Loucy (cell line): ENCODE data around the gene HOXA5.

Experiments
- H2AFZ ChIP-seq: fragments of 200-600 bp; sonication (generic); 2 replicates; pipeline ENCODE4 v1.6.0; 2016; ENCODE audit warnings: antibody characterized with exemption, mild to moderate bottlenecking, low read length, moderate library complexity
- H3F3A ChIP-seq: fragments of 200-600 bp; 2 replicates; pipeline ENCODE4 v1.6.0; 2016; ENCODE audit warnings: antibody characterized with exemption, low read depth, mild to moderate bottlenecking
- H3K27me3 ChIP-seq: fragments of 200-600 bp; sonication (generic); 2 replicates; pipeline ENCODE4 v1.6.1; 2014; ENCODE audit warnings: low read length, mild to moderate bottlenecking; ENCODE audit not compliant: insufficient read depth, poor library complexity, severe bottlenecking
- H3K36me3 ChIP-seq: fragments of 200-600 bp; sonication (generic); 2 replicates; pipeline ENCODE4 v1.6.1; 2016; ENCODE audit warnings: low read length; ENCODE audit not compliant: insufficient read depth
- H3K4me1 ChIP-seq: fragments of 200-600 bp; sonication (generic); 2 replicates; pipeline ENCODE4 v1.5.1; 2014; ENCODE audit warnings: low read length, mild to moderate bottlenecking; ENCODE audit not compliant: insufficient read depth, poor library complexity, severe bottlenecking
- H3K4me2 ChIP-seq: fragments of 200-600 bp; sonication (generic); 2 replicates; pipeline ENCODE4 v1.6.0; 2014; ENCODE audit warnings: antibody characterized with exemption, low read length, low read depth, mild to moderate bottlenecking; ENCODE audit not compliant: poor library complexity, severe bottlenecking
- H3K4me3 ChIP-seq: fragments of 200-600 bp; sonication (generic); 2 replicates; pipeline ENCODE4 v1.5.1; 2014; ENCODE audit warnings: low read length, mild to moderate bottlenecking, mixed read lengths; ENCODE audit not compliant: poor library complexity, severe bottlenecking
- H3K79me2 ChIP-seq: fragments of 200-600 bp; sonication (generic); 2 replicates; pipeline ENCODE4 v1.6.1; 2014; ENCODE audit warnings: low read length; ENCODE audit not compliant: insufficient read depth
- H3K9ac ChIP-seq: fragments of 200-600 bp; sonication (generic); 2 replicates; pipeline ENCODE4 v1.6.0; 2014; ENCODE audit warnings: mild to moderate bottlenecking, low read depth, low read length, moderate library complexity; ENCODE audit not compliant: poor library complexity, severe bottlenecking
- H3K9me2 ChIP-seq: fragments of 200-600 bp; sonication (generic); replicated peaks from 2 replicates; pipeline ENCODE4 v1.6.1; 2016; ENCODE audit warnings: low read depth, low read length, mixed read lengths
- H3K9me3 ChIP-seq: fragments of 200-600 bp; sonication (generic); 2 replicates; pipeline ENCODE4 v1.6.1; 2014; ENCODE audit warnings: mild to moderate bottlenecking, antibody characterized with exemption, low read length, low read depth; ENCODE audit not compliant: insufficient read depth
- H4K20me1 ChIP-seq: fragments of 200-600 bp; sonication (generic); 2 replicates; pipeline ENCODE4 v1.6.0; 2014; ENCODE audit warnings: antibody characterized with exemption, low read length, mild to moderate bottlenecking; ENCODE audit not compliant: insufficient read depth, poor library complexity, severe bottlenecking
- EZH2phosphoT487 ChIP-seq: fragments of 200-600 bp; IDR thresholded peaks from 2 replicates; pipeline ENCODE4 v1.6.1; 2018; ENCODE audit warnings: antibody characterized with exemption, mild to moderate bottlenecking, moderate library complexity, borderline replicate concordance
- TF ChIP-seq, protein P1 (sequence below): fragments of 200-600 bp; sonication (generic); conservative IDR thresholded peaks from 2 replicates; pipeline ENCODE4 v1.5.1; 2014; ENCODE audit warnings: mild to moderate bottlenecking, antibody characterized with exemption, low read length

Gene HOXA5

DNA sequence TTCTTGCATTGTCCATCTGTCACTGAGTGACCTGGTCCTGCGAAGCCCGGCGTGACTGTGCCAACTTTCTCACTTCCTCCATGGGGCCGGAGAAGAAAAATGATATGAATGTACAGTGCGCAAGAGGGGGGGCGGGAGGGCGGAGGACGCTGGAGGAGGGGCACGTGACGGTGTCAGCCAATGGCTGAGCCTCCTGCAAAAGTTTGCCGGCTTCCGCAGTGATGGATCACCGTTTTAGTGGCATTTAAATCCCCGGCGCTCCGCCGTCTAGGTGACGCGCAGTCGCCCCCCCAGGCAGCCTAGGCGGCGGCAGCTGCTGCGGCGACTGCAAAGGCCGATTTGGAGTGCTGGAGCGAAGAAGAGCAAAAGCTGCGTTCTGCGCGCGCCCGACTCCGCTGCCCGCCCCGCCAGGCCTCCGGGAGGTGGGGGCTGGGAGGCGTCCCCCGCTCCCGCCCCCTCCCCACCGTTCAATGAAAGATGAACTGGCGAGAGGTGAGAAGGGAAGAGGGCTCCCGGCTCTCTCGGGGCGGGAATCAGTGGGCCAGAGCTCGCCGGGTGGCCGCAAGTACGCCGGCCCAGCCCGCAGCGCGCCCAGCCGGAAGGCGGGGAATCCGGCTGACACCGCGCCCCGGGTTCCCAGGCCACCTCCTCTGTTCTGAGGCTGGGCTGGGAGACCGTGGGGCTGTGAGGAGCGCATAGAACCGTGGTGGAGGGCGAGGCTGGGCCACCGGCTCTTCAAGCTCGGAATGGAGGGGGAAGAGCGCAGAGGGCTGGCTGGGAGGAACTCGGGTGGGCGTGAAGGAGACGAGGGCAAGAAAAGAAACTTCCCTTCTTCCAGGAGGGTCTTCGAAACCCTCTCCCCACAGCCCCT is 47.3 kb downstream of the HOXA5 start, which contains the start of gene HOXA1:
Gene HOXA1 (minus strand): TSS at position 104 of the 871 bp plus-strand sequence. CDS start 88 bp downstream, at position 16.
- no peaks in the 10 kb centered on the region for H3K36me3 ChIP-seq
- no peaks in the 10 kb centered on the region for H3F3A ChIP-seq
- H2AFZ ChIP-seq: peak within 1 kb of the TSS; percentile 89
- no peaks in the 10 kb centered on the region for H3K27me3 ChIP-seq
- H3K9ac ChIP-seq: peak within 1 kb of the TSS; percentile 87
- H3K9me3 ChIP-seq: no peaks in the 10 kb centered on the region
- peaks cover 17% of the 10 kb centered on the region for H4K20me1 ChIP-seq
- peaks cover 70% of the 10 kb centered on the region for H3K79me2 ChIP-seq
- TF ChIP-seq, protein P1, sequence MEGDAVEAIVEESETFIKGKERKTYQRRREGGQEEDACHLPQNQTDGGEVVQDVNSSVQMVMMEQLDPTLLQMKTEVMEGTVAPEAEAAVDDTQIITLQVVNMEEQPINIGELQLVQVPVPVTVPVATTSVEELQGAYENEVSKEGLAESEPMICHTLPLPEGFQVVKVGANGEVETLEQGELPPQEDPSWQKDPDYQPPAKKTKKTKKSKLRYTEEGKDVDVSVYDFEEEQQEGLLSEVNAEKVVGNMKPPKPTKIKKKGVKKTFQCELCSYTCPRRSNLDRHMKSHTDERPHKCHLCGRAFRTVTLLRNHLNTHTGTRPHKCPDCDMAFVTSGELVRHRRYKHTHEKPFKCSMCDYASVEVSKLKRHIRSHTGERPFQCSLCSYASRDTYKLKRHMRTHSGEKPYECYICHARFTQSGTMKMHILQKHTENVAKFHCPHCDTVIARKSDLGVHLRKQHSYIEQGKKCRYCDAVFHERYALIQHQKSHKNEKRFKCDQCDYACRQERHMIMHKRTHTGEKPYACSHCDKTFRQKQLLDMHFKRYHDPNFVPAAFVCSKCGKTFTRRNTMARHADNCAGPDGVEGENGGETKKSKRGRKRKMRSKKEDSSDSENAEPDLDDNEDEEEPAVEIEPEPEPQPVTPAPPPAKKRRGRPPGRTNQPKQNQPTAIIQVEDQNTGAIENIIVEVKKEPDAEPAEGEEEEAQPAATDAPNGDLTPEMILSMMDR: no peak; the same call in 1 of the 2 replicates
- no peak for TF ChIP-seq EZH2phosphoT487
- peaks cover 58% of the 10 kb centered on the region for H3K4me1 ChIP-seq
- peak within 1 kb of the TSS; percentile 88 for H3K4me3 ChIP-seq
- peak within 1 kb of the TSS; percentile 95 for H3K4me2 ChIP-seq
- H3K9me2 ChIP-seq: no peaks in the 10 kb centered on the region

DNA sequence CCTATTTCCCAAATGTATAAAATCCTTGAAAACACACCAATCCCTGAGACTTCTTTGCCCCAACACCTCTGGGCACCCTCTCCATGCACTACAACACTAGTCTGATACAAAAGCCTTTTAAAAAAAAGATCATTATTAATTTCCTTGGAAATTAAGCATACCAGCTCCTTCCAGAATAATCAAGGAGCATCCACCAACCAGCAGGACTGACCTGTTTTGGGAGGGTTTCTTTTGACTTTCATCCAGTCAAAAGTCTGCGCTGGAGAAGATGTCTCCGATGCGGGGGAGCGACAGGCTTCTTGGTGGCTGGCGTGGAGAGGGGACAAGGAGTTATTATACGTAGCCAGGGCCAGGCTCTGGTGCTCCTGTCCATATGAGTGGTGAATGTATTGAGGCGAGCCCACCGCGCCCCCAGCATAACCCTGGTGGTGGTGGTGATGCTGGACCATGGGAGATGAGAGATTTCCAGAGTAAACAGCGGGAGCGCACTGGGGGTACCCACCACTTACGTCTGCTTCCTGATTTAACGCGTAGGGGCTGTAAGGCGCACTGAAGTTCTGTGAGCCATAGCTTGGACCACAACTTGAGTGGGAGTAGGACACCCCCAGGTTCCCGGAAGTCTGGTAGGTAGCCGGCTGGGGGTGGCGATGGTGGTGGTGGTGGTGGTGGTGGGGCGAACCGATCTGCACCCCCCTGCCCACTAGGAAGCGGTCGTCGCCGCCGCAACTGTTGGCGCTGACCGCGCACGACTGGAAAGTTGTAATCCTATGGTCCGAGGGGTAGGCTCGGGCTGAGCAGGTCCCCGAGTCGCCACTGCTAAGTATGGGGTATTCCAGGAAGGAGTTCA is 48.2 kb downstream of the HOXA5 start:
- Histone ChIP-seq H3K9me3 (no peaks in the 10 kb centered on the region), H3K27me3 (no peaks in the 10 kb centered on the region), H3K4me1 (peaks cover 58% of the 10 kb centered on the region), H3K36me3 (no peaks in the 10 kb centered on the region), H4K20me1 (peaks cover 17% of the 10 kb centered on the region), H3K9ac (peak overlapping the region; percentile 76), H3K4me3 (peak overlapping the region; percentile 88), H3K4me2 (peak overlapping the region; percentile 89), H3F3A (no peaks in the 10 kb centered on the region), H3K79me2 (peaks cover 62% of the 10 kb centered on the region), H3K9me2 (no peaks in the 10 kb centered on the region), H2AFZ (peak overlapping the region; percentile 89)
- TF ChIP-seq, protein P1: no peak
- no peak for TF ChIP-seq EZH2phosphoT487

DNA sequence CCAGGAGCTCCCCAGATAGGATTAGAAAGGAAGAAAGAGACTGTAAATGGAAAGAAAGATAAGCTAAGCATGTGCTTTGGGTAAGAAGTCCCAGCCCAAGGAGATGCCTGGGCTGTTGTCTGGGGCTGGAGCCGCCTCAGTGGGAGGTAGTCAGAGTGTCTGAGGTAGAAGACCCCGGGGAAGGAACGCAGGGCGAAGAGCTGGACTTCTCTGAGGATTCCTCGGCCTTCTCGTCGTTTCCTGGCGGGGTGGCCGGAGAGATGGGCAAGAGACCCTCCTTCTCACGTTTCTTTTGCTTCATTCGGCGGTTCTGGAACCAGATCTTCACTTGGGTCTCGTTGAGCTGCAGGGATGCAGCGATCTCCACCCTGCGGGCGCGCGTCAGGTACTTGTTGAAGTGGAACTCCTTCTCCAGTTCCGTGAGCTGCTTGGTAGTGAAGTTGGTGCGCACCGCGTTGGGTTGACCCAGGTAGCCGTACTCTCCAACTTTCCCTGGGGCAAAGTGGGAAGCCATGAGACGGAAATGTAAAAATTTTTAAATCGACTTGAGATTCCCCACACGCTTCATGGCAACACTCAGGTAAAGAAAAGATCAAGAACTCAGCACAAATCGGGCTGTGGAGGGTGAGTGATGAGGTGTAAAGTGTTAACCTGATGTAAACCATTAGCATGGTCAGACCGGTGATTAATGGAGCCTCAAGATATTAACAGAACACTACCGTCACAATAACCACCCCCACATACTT is 49.0 kb downstream of the HOXA5 start:
- no peaks in the 10 kb centered on the region for H3F3A ChIP-seq
- H3K9ac ChIP-seq: peak overlapping the region; percentile 76
- H3K79me2 ChIP-seq: peaks cover 54% of the 10 kb centered on the region
- H2AFZ ChIP-seq: no peak overlapping the region
- H3K36me3 ChIP-seq: no peaks in the 10 kb centered on the region
- no peaks in the 10 kb centered on the region for H3K9me3 ChIP-seq
- H4K20me1 ChIP-seq: peaks cover 17% of the 10 kb centered on the region
- H3K9me2 ChIP-seq: no peaks in the 10 kb centered on the region
- H3K4me3 ChIP-seq: peak overlapping the region; percentile 88
- TF ChIP-seq, protein P1: no peak
- no peak for TF ChIP-seq EZH2phosphoT487
- peak overlapping the region; percentile 89 for H3K4me2 ChIP-seq
- H3K4me1 ChIP-seq: peaks cover 58% of the 10 kb centered on the region
- H3K27me3 ChIP-seq: no peaks in the 10 kb centered on the region
